ENCODE measurements around the gene MED7.

DNA sequence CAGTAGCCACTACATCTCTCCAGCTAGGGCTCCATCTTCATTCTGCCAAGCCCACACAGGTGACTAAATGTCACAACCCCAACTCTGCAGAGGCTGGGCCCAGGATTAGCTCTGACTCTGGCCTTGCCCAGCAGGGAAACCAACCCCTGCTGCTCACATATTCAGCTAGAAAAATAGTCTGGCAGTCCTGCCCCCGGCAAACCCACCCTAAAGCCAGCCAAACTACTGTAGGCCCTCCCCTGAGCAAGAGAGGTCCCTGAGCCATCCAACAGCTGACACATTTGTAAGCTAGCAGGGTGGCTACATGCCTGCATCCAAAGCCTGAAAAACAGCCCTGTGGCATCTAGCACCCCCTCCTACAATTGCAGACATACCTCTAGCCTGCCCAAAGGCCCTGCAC lies 22.6 kb downstream of the MED7 start:
- no peak for TF ChIP-seq CTCF (IDR thresholded peaks at IDR 0.05)
- TF ChIP-seq EZH2 (IDR thresholded peaks at IDR 0.05; ENCODE audit: borderline replicate concordance, insufficient read depth, low read depth, low read length, poor library complexity, severe bottlenecking): no peak
